Keratinocyte (primary cell): ENCODE measurements around the gene SURF1. TPM values are rescaled to one million over a fixed set of nuclear protein-coding genes. Genes with fewer than 3 reads are reported as not detected.

Source experiments
- DNase-seq: peaks from one replicate; pipeline ENCODE4 v3.0.0-alpha.2; 2011; ENCODE audit warnings: low read depth, missing footprints, low spot score
- FAIRE-seq: peaks from 2 replicates; lab custom pipeline; 2011; peaks lifted over from hg19 to GRCh38; lab: Jason Lieb, UNC
- H2AFZ ChIP-seq: 2 replicates; pipeline ENCODE4 v1.6.0; 2012; ENCODE audit warnings: low read length, control low read depth, inconsistent platforms; ENCODE audit not compliant: control insufficient read depth
- H3K27ac ChIP-seq: 2 replicates; pipeline ENCODE4 v1.5.1; 2011; ENCODE audit warnings: low read length; ENCODE audit not compliant: control insufficient read depth, insufficient read depth
- H3K27me3 ChIP-seq: 3 replicates; pipeline ENCODE4 v1.6.0; 2011; ENCODE audit warnings: low read length; ENCODE audit not compliant: control insufficient read depth, insufficient read depth; ENCODE audit errors: extremely low read depth
- H3K36me3 ChIP-seq, 2 experiments: 2 replicates in 1 of 2; 3 replicates in 1 of 2; pipeline ENCODE4 v1.5.1; 2011; ENCODE audit warnings: low read length in 2 of 2, mild to moderate bottlenecking in 1 of 2; ENCODE audit not compliant: control insufficient read depth in 2 of 2, insufficient read depth in 2 of 2; ENCODE audit errors: extremely low read depth in 1 of 2
- H3K4me1 ChIP-seq: 3 replicates; pipeline ENCODE4 v1.5.1; 2011; ENCODE audit warnings: low read length; ENCODE audit not compliant: control insufficient read depth, insufficient read depth; ENCODE audit errors: extremely low read depth
- H3K4me2 ChIP-seq: 3 replicates; pipeline ENCODE4 v1.6.0; 2011; ENCODE audit warnings: low read depth, low read length; ENCODE audit not compliant: control insufficient read depth, insufficient read depth; ENCODE audit errors: extremely low read depth
- H3K4me3 ChIP-seq, 3 experiments: fragments of 200-600 bp in 1 of 3; sonication (generic) in 1 of 3; 2 replicates in 2 of 3; 3 replicates in 1 of 3; pipeline ENCODE4 v1.5.1; 2011 to 2016; ENCODE audit warnings: low read length in 3 of 3, mild to moderate bottlenecking in 3 of 3, control low read depth in 2 of 3, inconsistent platforms in 1 of 3, low read depth in 1 of 3, mixed read lengths in 1 of 3, mixed run types in 1 of 3, moderate library complexity in 1 of 3; ENCODE audit not compliant: control insufficient read depth in 2 of 3, insufficient read depth in 2 of 3; ENCODE audit errors: extremely low read depth in 1 of 3
- H3K79me2 ChIP-seq: 2 replicates; pipeline ENCODE4 v1.6.0; 2012; ENCODE audit warnings: low read length; ENCODE audit not compliant: control insufficient read depth, insufficient read depth
- H3K9ac ChIP-seq: 3 replicates; pipeline ENCODE4 v1.6.0; 2011; ENCODE audit warnings: low read length; ENCODE audit not compliant: control insufficient read depth, insufficient read depth; ENCODE audit errors: extremely low read depth
- H3K9me1 ChIP-seq: 3 replicates; pipeline ENCODE4 v1.6.0; 2011; ENCODE audit warnings: low read length; ENCODE audit not compliant: control insufficient read depth, insufficient read depth; ENCODE audit errors: extremely low read depth
- H3K9me3 ChIP-seq: 2 replicates; pipeline ENCODE4 v1.5.1; 2012; ENCODE audit warnings: low read depth, low read length; ENCODE audit not compliant: control insufficient read depth
- H4K20me1 ChIP-seq: 3 replicates; pipeline ENCODE4 v1.6.0; 2011; ENCODE audit warnings: low read length; ENCODE audit not compliant: control insufficient read depth, insufficient read depth; ENCODE audit errors: extremely low read depth
- CTCF ChIP-seq, 3 experiments: IDR thresholded peaks in 1 of 3; conservative IDR thresholded peaks in 1 of 3; optimal IDR thresholded peaks in 1 of 3; 2 replicates in 2 of 3; 3 replicates in 1 of 3; pipeline versions ENCODE3 to v1.5.1; 2011; ENCODE audit warnings: low read length in 3 of 3, mild to moderate bottlenecking in 3 of 3, moderate library complexity in 2 of 3, control low read depth in 1 of 3, inconsistent platforms in 1 of 3; ENCODE audit not compliant: insufficient read depth in 2 of 3; ENCODE audit errors: extremely low read depth in 1 of 3
- EZH2 ChIP-seq: IDR thresholded peaks from one replicate; pipeline ENCODE4 v1.6.1; 2012; ENCODE audit warnings: inconsistent platforms, mild to moderate bottlenecking, low read length, moderate library complexity
- dilution Hi-C: fragments of 300-500 bp; cut with MboI; formaldehyde crosslinking; loops from one replicate; pipeline ENCODE4 v1.7.0; 2020; ENCODE audit warnings: low sequenced_read_pairs; ENCODE audit not compliant: extremely low pct_ligation_motif_present
- polyA plus RNA-seq, 5 experiments: library from polyadenylated mRNA; depleted of rRNA in 3 of 5; stranded (reverse) in 3 of 5; stranded (forward) in 1 of 5; unstranded in 1 of 5; fragments of >200 nt; gene quantifications; 1 replicate in 1 of 5; 2 replicates in 3 of 5; 3 replicates in 1 of 5; pipeline versions ENCODE4 v1.2.1 to v1.2.3, GENCODE V29; 2011 to 2012; ENCODE audit warnings: missing spikeins in 2 of 5, low read depth in 1 of 5, low replicate concordance in 1 of 5

SURF1 gene
- polyA plus RNA-seq, 1 donor (not counting 4 experiments of a cell fraction or from before 2014, with no cell fraction given): 31.1 TPM

GRCh38 chr9:133402689-133403088, 46.4 kb upstream of the SURF1 start:
- Histone ChIP-seq H3K9me1 (no peaks in the 10 kb centered on the region), H4K20me1 (peaks cover 4% of the 10 kb centered on the region), H3K36me3 (peaks cover 12 to 15% of the 10 kb centered on the region in 2 experiments), H3K27ac (no peak overlapping the region), H3K27me3 (no peaks in the 10 kb centered on the region), H3K4me1 (no peaks in the 10 kb centered on the region), H3K9ac (no peak overlapping the region), H3K4me3 (no peak overlapping the region), H2AFZ (no peak overlapping the region), H3K9me3 (no peaks in the 10 kb centered on the region), H3K4me2 (no peak overlapping the region), H3K79me2 (no peaks in the 10 kb centered on the region)
- TF ChIP-seq CTCF (optimal IDR thresholded peaks at IDR 0.05 in 1 of 3, IDR thresholded peaks at IDR 0.05 in 1 of 3, conservative IDR thresholded peaks at IDR 0.05 in 1 of 3; ENCODE audit: extremely low read depth in 1 of 3, insufficient read depth in 2 of 3, low read length in 3 of 3) (no peak), EZH2 (no peak)
- FAIRE-seq (no peak), DNase-seq (no peak)
- dilution Hi-C loops: no loop called here

GRCh38 chr9:133401588-133401987, 45.3 kb upstream of the SURF1 start:
- Histone ChIP-seq H4K20me1 (peaks cover 4% of the 10 kb centered on the region), H3K4me1 (no peaks in the 10 kb centered on the region), H3K9me3 (no peaks in the 10 kb centered on the region), H3K27me3 (no peaks in the 10 kb centered on the region), H3K4me3 (no peak overlapping the region), H3K79me2 (no peaks in the 10 kb centered on the region), H3K9me1 (no peaks in the 10 kb centered on the region), H3K36me3 (peaks cover 8 to 12% of the 10 kb centered on the region in 2 experiments), H2AFZ (no peak overlapping the region), H3K27ac (no peak overlapping the region), H3K4me2 (no peak overlapping the region), H3K9ac (no peak overlapping the region)
- no peak for DNase-seq
- dilution Hi-C loops: no loop called here
- no peak for FAIRE-seq
- TF ChIP-seq CTCF (optimal IDR thresholded peaks at IDR 0.05 in 1 of 3, IDR thresholded peaks at IDR 0.05 in 1 of 3, conservative IDR thresholded peaks at IDR 0.05 in 1 of 3; ENCODE audit: extremely low read depth in 1 of 3, insufficient read depth in 2 of 3, low read length in 3 of 3) (no peak), EZH2 (no peak)
